Measurements from ENCODE around the gene PGM2.
"Not testable (repeated sequence)": the region's sequence is repeated elsewhere in the genome, so short reads cannot be mapped to it uniquely, and the experiment has no call there.

PGM2 gene

GRCh38 chr4:37818752-37819151 is 7.7 kb upstream of the PGM2 start:
- no peak for DNase-seq

DNA sequence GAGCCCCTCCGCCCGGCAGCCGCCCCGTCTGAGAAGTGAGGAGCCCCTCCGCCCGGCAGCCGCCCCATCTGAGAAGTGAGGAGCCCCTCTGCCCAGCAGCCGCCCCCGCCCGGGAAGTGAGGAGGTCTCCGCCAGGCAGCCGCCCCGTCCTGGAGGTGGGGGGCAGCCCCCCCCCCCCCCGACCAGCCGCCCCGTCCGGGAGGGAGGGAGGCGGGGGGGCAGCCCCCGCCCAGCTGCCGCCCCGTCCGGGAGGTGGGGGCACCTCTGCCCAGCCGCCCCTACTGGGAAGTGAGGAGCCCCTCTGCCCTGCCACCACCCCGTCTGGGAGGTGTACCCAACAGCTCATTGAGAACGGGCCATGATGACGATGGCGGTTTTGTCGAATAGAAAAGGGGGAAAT is 6.0 kb upstream of the PGM2 start:
- DNase-seq: not testable (repeated sequence)

- no peak for DNase-seq
Measured at GRCh38 chr4:37821953-37822605, 4.4 kb upstream of the PGM2 start.

DNA sequence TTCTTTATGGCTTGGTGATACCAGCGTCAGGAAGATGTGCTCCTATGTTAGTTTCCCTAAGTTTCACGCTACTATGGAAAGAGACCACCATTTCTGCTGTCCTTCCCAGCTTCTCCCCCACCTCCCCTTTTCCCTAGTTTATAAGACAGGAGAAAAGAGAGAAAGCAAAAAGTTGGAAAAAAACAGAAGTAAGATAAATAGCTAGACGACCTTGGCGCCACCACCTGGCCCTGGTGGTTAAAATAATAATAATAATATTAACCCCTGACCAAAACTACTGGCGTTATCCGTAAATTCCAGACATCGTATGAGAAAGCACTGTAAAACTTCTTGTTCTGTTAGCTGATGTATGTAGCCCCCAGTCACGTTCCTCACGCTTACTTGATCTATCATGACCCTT is 985 bp upstream of the PGM2 start:
- DNase-seq: not testable (repeated sequence)

DNA sequence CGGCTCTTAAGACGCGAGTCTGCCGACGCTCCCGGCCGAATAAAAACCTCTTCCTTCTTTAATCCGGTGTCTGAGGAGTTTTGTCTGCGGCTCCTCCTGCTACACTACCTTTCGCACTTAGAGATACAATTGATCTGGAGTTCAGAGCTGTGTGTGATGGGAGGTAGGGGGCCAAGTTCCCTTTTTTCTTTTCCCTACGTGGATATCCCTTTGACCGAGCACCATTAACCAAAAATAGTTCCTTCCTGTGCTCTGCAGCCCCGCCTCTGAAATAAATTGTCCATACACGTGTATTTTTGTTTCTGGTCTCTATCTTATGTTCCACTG is 555 bp upstream of the PGM2 start:
- no peak for DNase-seq

DNA sequence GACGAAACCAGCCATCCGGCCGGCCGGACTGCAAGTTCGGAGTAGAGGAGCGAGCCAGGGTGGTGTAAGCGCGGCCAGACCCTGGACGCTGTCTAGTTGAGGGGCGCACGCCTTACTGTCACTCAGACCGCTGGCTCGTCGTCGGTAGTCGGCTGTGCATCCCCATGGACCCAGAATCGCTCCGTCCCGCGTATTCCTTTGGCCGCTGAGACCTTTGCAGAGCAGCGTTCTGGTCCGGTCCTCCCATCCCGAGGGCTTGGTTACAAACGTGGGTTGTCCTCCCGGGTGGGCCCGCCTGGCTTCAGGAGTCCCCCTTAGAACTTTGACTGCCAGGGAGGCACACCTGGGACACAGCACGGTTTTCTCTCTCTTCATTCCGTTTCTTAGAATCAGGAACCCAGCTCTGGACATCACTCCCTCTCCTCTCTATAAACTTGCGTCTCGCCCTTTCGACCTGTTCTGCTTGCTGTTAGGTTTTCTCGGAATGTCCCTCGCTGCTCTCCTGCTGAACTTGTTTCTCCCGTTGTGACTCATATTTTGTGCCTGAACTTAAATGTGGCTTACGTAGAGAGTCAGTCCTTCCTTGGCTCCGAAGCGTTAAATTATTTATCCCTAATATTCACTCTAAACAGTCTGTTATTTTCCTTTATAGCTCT is 672 bp downstream of the PGM2 start:
- no peak for DNase-seq

DNA sequence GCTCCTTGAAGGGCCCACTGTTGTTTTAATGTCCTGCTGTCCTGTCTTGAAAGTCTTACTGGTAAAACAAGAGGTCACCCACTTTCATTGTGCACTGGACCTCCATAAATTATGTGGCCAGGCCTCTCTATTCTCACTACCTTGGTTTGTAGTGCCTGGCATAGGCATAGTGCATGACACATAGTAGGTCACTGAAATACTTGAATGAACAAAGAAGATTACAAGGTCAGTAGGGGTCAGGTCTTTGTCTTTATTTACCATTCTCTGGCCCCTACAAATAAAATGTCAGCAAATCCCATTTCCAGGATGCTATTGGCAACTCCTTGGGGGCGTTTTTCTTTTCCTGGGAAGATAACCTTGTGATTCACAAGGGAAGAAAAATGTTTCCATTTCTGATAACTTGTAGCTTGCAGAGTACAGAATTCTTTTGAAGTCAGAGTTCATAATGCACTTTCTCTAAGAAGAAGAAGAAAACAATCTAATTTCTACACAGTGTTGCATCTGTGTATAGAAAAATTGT is 1.4 kb downstream of the PGM2 start:
- DNase-seq: no peak

DNA sequence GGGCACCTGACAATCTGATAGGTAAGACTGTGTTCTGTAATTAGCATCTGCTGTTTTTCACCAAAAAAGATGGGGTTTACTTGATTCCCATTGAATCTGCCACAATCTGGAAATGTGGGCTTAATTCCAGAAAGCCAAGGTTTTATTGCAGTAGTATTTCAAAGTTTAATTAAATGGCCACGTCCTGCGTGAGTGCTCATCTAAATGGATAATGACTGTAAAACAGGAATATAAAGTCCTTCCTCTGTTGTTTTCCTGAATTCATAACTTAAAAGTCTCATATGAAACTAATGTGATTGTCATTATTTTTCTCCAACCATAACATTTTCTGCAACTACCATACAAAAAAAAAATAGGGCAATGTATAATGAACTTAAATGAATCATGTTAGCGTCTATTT is 2.4 kb downstream of the PGM2 start:
- no peak for DNase-seq

DNA sequence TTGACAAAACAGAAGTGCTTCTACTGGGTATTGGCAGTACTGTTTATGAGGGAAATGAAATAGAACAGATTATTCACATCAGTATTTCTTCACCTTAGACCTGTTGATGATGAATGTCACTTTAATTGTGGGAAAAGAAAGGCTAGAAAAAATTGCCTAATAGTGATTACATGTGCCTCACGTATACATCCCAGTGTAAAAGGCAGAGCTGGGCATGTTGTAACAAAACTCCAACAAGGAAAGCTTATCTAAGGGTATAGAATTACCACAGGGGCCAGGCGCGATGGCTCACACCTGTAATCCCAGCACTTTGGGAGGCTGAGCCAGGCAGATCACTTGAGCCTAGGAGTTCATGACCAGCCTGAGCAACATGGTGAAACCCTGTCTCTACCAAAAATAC is 4.2 kb downstream of the PGM2 start:
- no peak for DNase-seq

DNA sequence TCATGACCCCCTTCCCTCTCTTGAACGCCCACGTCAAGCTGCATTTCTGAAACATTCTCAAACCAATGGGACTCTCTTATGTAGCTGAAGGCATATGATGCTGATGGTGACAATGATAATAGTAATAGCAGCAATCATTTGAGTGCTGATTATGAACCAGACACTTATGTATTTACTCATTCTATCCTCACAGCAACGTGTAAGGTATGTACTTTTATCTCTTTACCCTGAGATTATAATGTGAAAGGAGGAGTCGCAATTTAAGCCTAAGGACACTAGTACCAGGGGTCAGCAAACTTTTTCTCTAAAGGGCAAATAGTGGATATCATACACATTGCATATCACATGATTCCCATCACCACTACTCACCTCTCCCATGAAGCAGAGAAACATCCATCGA is 8.5 kb downstream of the PGM2 start:
- DNase-seq: no peak

DNA sequence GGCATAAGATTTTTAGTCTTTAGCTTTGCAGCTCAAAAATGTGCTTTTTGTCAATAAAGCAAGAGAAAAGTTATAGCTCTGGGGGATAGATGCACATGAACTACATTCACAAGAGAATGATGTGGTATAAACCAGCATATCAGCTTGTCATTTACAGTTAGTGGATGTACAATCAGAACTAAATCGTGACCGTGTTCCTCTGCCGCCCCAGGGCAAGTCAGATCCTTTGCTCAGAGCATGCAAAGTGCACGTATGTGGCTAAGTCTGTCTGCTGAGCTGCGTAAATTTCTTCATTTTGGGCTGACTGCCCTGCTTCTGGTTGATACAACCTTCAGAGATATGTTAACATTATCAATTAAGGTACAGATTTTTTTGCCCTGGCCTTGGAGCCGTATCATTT is 9.3 kb downstream of the PGM2 start:
- DNase-seq: no peak

DNA sequence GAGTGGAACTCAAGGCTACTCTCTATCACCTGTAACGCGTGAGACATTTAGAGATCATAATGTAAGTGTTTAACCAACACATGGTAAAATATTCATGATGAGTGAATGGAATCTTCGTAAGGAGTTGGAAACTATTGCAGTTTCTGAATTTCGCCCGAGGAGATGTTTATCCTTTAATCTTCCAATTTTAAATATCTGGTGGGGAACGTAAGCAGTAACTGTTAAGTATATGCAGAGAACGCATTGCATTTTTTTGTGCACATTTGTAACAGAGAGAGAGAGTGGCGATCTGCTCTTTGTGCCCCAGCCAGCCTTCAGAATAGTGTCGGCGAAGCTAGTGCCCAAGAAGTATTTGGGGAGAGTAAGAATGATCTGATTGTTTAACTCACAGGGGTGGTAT is 9.8 kb downstream of the PGM2 start:
- DNase-seq: no peak

DNA sequence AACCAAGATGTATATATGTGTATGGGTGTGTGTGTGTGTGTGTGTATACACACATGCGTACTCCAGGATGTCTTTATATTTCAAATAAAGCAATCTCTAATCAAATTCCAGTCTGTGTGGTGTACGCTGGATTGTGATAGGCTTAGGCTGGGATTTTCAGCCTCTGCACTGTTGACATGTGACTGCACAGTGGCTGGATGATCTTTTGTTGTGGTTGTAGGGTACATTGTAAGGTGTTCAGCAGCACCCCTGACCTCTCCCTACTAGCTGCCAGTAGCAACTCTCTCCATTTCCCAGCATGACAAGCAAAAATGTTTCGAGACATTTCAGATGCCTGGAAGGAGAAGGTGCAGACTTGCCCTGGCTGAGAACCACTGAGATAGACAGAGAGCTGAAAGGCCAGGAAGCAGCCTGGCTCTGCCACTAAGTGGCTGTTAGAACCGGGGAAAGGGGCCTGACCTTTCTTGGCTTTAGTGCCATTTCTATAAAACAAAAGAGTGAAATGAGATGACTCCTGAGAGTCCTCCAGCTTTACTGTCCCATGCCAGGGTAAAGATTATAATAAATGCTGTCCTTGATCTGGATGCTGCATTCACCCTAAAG is 10.5 kb downstream of the PGM2 start:
- DNase-seq: no peak

- no peak for DNase-seq
Measured at GRCh38 chr4:37837446-37837845, 11.0 kb downstream of the PGM2 start.

DNA sequence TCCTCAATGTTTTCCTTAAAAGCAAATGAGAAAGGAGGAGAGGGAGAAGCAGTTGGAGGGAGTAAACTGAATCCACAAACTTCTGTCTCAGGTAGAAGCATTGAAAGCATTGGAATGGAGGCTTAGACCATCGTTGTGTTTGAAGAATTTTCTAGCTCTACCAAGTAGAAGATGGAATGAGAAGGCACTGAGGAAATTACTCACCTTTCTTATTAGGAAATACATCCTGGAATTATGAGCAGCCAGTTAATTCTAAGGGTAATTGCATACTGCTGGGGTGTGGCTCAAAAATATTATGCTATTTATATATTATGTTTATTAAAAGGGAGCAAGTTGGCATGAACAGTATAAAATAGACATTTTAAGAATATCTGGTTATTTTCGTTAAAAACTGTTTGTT is 12.9 kb downstream of the PGM2 start:
- no peak for DNase-seq

DNA sequence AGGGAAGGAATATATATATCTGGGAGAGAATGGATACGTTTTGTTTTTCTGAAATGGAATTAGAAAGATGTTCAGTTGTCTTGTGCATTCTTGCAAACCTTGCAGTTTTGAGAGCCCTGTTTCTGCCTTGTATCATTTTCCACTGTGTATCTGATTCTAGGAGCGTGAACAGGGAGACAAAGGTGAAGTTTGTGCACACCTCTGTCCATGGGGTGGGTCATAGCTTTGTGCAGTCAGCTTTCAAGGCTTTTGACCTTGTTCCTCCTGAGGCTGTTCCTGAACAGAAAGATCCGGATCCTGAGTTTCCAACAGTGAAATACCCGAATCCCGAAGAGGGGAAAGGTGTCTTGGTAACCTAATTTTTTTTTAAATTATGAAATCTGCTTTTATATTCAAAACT is 17.7 kb downstream of the PGM2 start:
- no peak for DNase-seq

GRCh38 chr4:37845201-37845600 is 18.7 kb downstream of the PGM2 start:
- no peak for DNase-seq

DNA sequence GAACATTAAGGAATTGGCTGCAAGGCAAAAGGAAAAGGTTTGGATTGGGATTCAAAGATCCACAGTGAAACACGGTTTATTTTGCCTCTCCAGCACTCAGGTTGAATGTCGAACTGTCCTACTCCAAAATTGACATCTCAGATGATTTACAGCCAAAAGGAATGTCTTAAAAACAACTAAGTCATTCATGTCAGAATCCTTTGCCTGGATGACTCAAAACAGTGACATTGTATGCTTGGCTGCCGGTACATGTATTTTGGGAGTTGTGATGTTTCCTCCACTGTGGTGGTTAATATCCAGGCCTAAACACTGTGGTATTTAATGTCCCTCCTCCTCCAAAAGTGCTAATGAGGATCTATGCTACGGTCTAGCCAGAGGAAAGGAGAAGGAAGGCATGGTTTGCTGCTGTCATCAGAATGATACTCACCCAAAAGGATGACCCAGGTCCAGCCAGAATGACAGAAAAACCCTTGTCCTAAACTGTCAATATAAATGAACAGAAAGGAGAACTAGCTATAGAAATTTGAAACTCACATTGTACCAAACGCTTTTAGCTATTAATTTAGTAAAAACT is 20.9 kb downstream of the PGM2 start:
- no peak for DNase-seq

DNA sequence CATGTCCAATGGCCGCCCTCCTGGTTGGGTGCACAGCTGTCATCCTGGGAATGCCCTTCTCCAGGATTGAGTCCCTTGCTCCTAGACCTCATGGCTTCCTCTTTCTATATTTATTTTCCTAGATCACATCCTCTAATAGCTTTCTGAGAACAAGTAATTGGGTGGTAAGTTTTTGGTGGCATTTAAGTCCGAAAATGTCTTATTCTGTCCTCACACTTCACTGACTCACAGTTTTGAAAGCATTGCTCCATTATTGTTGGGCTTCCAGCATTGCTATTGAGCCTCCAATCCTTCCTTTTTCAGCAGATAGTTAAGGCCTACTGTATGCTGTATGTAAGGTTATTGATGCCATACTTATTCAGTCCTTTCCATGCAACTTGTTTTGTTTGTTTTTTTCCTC is 25.9 kb downstream of the PGM2 start:
- no peak for DNase-seq

- DNase-seq: no peak
Measured at GRCh38 chr4:37858112-37858511, 31.6 kb downstream of the PGM2 start.

DNA sequence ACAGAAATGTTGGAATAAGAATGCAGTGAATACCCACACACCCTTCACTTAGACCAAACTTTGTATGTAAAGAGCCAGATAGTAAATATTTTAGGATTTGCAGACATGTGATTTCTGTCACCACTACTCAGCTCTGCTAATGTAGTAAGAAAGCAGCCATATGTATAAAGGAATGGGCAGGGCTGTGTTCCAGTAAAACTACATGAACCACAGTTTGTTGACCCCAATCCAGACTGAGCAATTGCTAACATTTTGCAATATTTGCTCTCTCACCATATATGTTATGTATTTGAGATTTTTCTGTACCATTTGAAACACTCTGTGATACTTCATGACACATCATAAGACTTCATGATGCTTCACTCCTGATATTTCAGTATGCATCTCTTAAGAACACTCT is 32.4 kb downstream of the PGM2 start:
- DNase-seq: no peak

DNA sequence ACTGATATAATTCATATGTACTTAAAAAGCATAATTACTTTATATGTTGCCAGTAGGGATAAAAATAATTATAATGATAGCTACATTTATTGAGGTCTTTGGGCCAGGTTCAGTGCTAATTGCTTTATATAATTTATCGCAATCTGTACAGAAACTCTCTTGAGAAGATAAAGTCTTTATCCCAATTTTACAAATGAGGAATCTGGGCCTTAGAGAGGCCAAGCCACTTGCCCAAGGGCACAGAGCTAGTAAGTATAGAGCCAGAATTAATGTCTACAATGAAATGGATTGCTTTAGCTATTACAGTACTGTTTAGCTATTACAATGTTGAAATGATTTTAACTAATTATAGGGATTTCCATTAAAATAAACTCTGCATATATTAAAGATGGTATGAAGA is 33.8 kb downstream of the PGM2 start:
- DNase-seq: no peak

GRCh38 chr4:37862961-37863360 is 36.5 kb downstream of the PGM2 start:
- no peak for DNase-seq

DNA sequence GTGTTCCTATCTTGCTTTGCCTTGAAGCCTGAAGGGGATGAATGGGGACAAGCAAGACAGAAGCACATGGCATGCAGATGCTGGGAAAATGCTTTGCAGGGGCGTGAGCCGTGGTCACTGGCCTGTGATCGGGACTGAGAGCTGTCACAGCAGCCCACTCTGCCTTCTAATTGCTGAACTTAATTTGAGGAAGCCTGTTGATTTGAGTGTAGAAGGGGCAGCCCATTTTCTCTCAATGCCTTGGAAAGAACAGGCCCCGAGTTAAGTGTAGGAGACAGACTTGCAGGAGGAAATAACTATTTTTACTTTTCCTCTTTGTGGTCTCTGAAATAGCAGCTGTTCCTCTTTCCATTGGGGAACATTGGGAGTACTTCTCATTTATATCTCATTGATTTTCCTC is 38.3 kb downstream of the PGM2 start:
- DNase-seq: no peak

Data from retina (tissue), 1 donor.